C4-2B (cell line): ENCODE data around the gene TRIM46.
"Not testable (repeated sequence)": the region's sequence is repeated elsewhere in the genome, so short reads cannot be mapped to it uniquely, and the experiment has no call there.

Source experiments
- H3K27ac ChIP-seq: fragments of 450-650 bp; 2 replicates; pipeline ENCODE4 v1.5.1; 2017
- CTCF ChIP-seq: fragments of 450-650 bp; conservative IDR thresholded peaks from 2 replicates; pipeline ENCODE4 v1.5.1; 2017; ENCODE audit warnings: mild to moderate bottlenecking
- ZFX ChIP-seq: fragments of 450-650 bp; IDR thresholded peaks from 2 replicates; pipeline ENCODE4 v1.6.1; 2017

The TRIM46 gene

GRCh38 chr1:155187456-155187891 is 13.8 kb downstream of the TRIM46 start:
- no peak for TF ChIP-seq CTCF
- TF ChIP-seq ZFX: no peak
- H3K27ac ChIP-seq: no peak overlapping the region

GRCh38 chr1:155188268-155188667 is 14.6 kb downstream of the TRIM46 start:
- TF ChIP-seq ZFX (no peak), CTCF (no peak)
- no peak overlapping the region for H3K27ac ChIP-seq

GRCh38 chr1:155189926-155190325 is 16.3 kb downstream of the TRIM46 start:
- H3K27ac ChIP-seq: not testable (repeated sequence)

DNA sequence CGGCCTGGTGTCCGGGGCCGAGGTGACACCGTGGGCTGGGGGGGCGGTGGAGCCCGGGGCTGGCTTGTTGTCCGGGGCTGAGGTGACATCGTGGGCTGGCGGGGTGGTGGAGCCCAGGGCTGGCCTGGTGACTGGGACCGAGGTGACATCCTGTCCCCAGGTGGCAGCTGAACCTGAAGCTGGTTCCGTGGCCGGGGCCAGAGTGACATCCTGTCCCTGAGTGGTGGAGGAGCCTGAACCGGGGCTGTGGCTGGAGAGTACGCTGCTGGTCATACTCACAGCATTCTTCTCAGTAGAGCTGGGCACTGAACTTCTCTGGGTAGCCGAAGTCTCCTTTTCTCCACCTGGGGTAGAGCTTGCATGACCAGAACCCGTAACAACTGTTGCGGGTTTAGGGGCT is 18.3 kb downstream of the TRIM46 start:
- H3K27ac ChIP-seq: no peak overlapping the region
- TF ChIP-seq ZFX: no peak
- TF ChIP-seq CTCF: no peak

DNA sequence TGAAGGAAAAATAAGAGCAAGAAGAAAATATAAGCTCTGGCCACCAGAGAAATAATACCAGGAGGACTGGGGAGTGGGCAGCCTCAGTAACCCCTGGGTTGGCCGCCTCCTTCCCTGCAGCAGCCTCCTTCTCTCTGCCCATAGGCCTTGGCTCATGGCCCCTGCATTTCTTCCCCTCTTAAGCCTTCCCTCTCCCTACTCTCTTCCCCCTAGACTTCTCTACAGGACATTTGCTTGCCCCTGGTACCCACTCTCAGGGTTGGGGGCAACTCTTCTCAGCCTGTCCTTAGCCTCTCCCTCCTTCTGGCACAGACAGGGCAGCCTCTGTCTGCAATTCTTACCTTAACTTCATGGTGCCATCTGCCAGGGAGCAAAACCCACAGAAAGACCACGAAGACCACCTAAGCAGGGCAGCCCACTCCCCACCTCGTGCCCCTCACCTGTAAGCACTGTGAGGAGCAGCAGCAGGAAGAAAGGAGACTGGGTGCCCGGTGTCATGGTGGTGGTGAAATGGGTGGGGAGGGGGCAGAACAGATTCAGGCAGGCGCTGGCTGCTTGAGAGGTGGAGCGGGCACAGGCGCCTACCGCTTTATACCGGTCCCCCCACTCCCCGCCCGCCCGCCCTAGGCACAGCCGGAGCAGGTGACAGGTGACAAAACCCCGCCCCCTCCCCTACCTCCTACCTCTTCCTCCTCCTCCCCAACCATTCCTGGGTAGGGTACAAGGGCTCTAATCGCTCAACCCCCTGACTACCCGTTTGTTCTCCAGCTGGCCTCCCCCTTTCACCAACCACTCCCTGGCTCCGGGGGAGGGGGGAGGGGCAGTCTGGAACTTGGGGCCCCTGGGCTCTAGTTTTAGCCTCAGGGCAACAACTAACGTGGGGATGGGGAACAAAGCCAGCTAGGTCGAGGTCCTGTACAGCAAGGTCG is 19.0 kb downstream of the TRIM46 start:
- H3K27ac ChIP-seq: peak overlapping the region; percentile 49
- TF ChIP-seq CTCF (no peak), ZFX (no peak)

DNA sequence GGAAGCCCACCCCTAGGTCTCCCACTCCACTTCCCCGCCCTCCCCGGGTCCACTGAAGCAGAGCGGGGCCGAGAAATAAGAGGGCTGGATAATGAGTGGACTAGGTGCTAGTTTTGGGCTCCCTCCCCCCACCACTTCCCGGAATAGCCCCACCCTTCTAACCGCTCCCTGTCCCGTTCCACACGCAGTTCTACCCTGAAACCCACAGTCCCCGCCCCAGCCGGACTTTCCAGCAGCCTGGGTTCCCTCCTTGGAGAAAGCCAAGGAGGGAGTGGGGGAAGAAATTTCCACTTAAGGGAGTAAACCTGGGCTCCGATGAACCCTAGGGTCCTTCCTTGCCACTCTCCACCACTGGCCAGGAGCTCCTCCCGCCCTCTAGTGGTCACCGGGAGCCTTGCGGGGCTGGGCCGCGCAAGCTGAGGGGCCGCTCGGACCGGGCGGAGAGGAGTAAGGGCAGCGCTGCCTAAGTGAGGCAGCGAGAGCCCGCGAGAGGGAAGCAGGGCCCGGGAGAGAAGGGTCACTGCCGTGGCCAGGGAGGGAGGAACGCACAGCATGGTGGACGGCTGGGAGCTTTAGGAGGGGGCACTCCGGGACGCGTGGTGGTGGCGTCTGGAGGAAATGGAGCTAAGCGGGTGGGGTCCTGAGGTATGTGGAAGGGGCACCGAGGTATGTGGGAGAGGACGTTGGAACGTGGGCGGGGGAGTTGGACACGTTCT is 19.8 kb downstream of the TRIM46 start:
- peak overlapping the region; percentile 49 for H3K27ac ChIP-seq
- TF ChIP-seq CTCF: peak; percentile 100
- no peak for TF ChIP-seq ZFX

DNA sequence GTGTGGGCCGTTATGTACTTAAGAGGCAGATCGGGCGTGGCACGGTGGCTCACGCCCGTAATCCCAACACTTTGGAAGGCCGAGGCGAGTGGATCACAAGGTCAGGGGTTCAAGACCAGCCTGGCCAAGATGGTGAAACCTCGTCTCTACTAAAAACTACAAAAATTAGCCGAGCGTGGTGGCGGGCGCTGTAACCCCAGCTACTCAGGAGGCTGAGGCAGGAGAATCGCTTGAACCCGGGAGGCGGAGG is 20.3 kb downstream of the TRIM46 start:
- peak overlapping the region; percentile 49 for H3K27ac ChIP-seq

GRCh38 chr1:155195201-155196102 is 21.8 kb downstream of the TRIM46 start:
- H3K27ac ChIP-seq: peak overlapping the region; percentile 49
- TF ChIP-seq CTCF: no peak
- no peak for TF ChIP-seq ZFX
